Left ventricle myocardium inferior (tissue), 1 donor: ENCODE data around the gene SUGCT. TPM values are rescaled to one million over a fixed set of nuclear protein-coding genes. Genes with fewer than 3 reads are reported as not detected.

ENCODE experiments used
- DNase-seq: peaks from one replicate; pipeline ENCODE4 v3.0.0-alpha.2; 2020
- H3K27ac ChIP-seq: fragments of 200-600 bp; replicated peaks from 2 replicates; pipeline ENCODE4 v1.8.0; 2021
- H3K27me3 ChIP-seq: fragments of 200-600 bp; 2 replicates; pipeline ENCODE4 v1.8.0; 2021; ENCODE audit warnings: low read depth
- H3K36me3 ChIP-seq: fragments of 200-600 bp; 2 replicates; pipeline ENCODE4 v1.8.0; 2021
- H3K4me1 ChIP-seq: fragments of 200-600 bp; 2 replicates; pipeline ENCODE4 v1.8.0; 2021
- H3K4me3 ChIP-seq: fragments of 200-600 bp; 2 replicates; pipeline ENCODE4 v1.8.0; 2021; ENCODE audit warnings: mild to moderate bottlenecking, moderate library complexity
- H3K9me3 ChIP-seq: fragments of 200-600 bp; replicated peaks from 2 replicates; pipeline ENCODE4 v1.8.0; 2021
- CTCF ChIP-seq: fragments of 200-600 bp; IDR thresholded peaks from 2 replicates; pipeline ENCODE4 v1.8.0; 2021; ENCODE audit warnings: antibody characterized with exemption, mild to moderate bottlenecking, borderline replicate concordance
- intact Hi-C: fragments of 100-400 bp; cut with micrococcal nuclease; formaldehyde crosslinking; loops from one replicate; pipeline ENCODE4 v1.11.0; 2022
- total RNA-seq: library from RNA; stranded (reverse); fragmentation: NEBNext Ultra II Directional; extraction: Animal tissue kit (Norgen Biotek cat#: 25700); gene quantifications from one replicate; pipeline ENCODE4 v1.2.1, GENCODE V29; 2021
- donor health status: DM: no; HTN: yes; CAD: no; lungs with severe emphysema.

The SUGCT gene
- total RNA-seq, 1 donor from 2014 or later, result 5.0 TPM

- intact Hi-C loops, result no loop called here
- peaks cover 6% of the 10 kb centered on the region for H3K4me1 ChIP-seq
These were observed 97.6 kb downstream of the SUGCT start for GRCh38 chr7:40232242-40232893.

DNA sequence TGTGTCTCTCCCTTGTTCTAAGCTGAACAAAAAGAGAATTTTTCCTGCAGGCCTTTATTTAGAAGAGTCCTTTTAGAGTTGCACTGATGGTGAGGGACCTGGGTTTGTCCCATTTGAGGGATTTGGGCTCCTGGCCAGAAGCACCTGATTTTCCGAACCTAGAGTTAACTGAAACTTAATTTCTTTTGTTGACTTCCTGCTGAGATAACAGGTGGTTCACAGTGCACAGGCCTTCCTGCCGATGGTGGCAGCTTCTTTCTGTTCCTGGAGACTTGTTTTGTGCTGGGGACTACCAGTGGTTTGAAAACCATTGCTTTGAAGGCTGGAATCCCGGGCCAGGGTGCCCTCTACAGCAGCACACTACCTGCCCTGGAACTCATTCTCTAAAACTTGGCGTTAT, 99.2 kb downstream of the SUGCT start:
- H3K9me3 ChIP-seq, result no peaks in the 10 kb centered on the region
- no peak for DNase-seq
- H3K27ac ChIP-seq, result no peak overlapping the region
- intact Hi-C loops, result no loop called here
- H3K36me3 ChIP-seq, result no peaks in the 10 kb centered on the region
- peaks cover 6% of the 10 kb centered on the region for H3K4me1 ChIP-seq
- H3K27me3 ChIP-seq, result no peaks in the 10 kb centered on the region
- no peak overlapping the region for H3K4me3 ChIP-seq
- TF ChIP-seq CTCF, result no peak

More at GRCh38 chr7:40232242-40232893, 97.6 kb downstream of the SUGCT start:
- Histone ChIP-seq H3K27me3 (no peaks in the 10 kb centered on the region), H3K9me3 (no peaks in the 10 kb centered on the region), H3K27ac (no peak overlapping the region), H3K4me3 (no peak overlapping the region), H3K36me3 (no peaks in the 10 kb centered on the region)
- TF ChIP-seq CTCF, result peak; percentile 55
- DNase-seq, result no peak

DNA sequence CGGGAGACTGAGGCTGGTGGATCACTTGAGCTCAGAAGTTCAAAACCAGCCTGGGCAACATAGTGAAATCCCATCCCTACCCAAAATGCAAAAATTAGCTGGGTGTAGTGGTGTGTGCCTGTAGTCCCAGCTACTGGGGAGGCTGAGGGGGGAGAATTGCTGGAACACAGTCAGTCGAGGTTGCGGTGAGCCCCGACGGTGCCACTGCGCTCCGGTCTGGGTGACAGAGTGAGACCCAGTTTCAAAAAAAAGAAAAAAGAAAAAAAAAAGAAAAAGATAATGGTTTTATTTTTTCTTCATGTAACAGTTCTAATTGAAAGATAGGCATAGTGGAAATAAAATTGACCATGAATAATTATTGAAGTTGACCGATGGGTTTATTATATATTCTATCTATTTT, 99.9 kb downstream of the SUGCT start:
- no peak for DNase-seq
- intact Hi-C loops, result no loop called here
- H3K9me3 ChIP-seq, result no peaks in the 10 kb centered on the region
- no peak overlapping the region for H3K27ac ChIP-seq
- H3K36me3 ChIP-seq, result no peaks in the 10 kb centered on the region
- H3K4me1 ChIP-seq, result peaks cover 6% of the 10 kb centered on the region
- H3K27me3 ChIP-seq, result no peaks in the 10 kb centered on the region
- TF ChIP-seq CTCF, result no peak
- no peak overlapping the region for H3K4me3 ChIP-seq

DNA sequence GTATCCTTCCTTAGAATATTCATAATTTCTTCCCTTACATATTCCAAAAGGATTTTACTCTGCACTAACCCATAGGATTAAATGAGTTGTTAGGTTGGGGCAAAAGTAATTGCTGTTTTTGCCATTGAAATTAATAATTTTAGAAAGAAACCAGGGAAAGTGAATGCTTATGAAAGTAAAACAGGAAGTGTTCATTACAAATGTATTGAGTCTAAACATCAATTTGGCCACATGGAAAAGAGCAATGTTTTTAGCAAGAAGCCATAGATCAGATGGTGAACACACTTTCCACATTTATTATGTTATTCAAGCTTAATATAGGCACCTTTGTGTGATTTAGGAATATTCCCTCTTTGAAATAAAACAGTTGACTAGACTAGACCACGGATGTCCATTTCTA, 102.9 kb downstream of the SUGCT start:
- H3K9me3 ChIP-seq, result no peaks in the 10 kb centered on the region
- no peak overlapping the region for H3K27ac ChIP-seq
- H3K36me3 ChIP-seq, result no peaks in the 10 kb centered on the region
- intact Hi-C loops, result no loop called here
- H3K4me1 ChIP-seq, result no peaks in the 10 kb centered on the region
- no peak for DNase-seq
- H3K4me3 ChIP-seq, result no peak overlapping the region
- no peaks in the 10 kb centered on the region for H3K27me3 ChIP-seq
- TF ChIP-seq CTCF, result no peak

DNA sequence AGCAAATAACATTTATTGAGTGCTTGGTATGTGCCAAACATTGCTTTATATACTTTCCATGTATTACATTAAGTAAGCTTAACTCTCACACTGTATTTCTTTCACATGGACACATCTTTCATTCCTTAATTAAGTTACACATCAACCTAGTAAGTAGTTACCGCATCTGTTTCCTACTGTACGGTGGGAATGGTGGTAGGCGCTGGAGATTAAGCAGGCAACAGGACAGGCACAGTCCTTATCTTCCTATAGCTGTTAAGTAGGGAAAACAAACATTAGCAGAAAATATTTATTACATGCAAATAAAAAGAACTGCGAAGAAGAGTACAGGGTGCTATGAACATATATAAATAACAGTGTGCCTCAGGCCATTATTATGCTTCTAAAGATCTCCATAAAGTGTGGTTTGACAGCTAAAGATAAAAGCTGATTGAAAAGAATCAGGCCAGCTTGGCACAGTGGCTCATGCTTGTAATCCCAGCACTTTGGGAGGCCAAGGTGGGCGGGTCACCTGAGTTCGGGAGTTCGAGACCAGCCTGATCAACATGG, 105.0 kb downstream of the SUGCT start:
- Histone ChIP-seq H3K27ac (no peak overlapping the region), H3K36me3 (no peaks in the 10 kb centered on the region), H3K9me3 (no peaks in the 10 kb centered on the region), H3K4me3 (no peak overlapping the region), H3K4me1 (no peaks in the 10 kb centered on the region), H3K27me3 (no peaks in the 10 kb centered on the region)
- no peak for TF ChIP-seq CTCF
- intact Hi-C loops, result no loop called here
- no peak for DNase-seq
